ENCODE measurements around the gene GAPDH.

The GAPDH gene

DNA sequence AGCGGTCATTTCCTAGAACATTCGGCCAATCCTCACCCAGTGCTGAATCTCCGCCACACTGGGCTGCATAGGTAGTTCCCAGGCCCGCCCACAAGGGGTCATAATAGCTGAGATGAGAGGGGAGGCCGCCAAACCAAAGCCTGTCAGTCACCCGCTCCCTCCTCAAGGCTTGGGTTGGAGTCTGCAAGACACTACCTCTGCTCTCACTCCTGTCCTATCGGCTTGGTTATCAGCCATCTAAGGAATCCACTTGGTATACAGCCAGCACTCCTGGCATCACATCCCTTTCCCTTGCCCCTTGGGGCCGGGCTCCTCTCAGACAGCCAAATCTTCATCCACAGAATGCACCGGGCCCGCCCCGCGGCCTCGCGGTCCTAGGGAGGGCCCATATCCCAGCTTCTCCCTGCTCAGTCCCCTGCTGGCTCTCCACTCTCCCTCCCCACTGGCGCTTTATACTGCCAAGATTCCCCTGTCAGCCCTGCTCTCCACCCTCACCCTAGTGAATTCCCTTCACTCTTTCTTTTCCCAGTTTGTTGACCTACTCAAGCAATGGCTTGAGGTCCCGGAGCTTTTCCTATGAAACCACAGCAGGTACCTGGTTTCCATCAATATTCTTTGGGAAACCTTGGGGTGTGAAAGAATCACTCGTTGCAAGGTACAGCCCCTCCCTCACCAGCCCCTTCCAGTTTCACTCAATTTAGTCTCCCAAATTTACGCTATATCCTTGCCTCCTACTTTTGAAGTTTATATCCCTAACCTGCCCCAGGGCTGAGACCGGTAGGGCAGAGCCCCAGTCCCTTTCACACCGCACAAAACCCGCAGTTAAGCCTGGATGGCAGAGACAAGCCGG, 20.1 kb downstream of the GAPDH start (continued):
- TF ChIP-seq, protein P1, sequence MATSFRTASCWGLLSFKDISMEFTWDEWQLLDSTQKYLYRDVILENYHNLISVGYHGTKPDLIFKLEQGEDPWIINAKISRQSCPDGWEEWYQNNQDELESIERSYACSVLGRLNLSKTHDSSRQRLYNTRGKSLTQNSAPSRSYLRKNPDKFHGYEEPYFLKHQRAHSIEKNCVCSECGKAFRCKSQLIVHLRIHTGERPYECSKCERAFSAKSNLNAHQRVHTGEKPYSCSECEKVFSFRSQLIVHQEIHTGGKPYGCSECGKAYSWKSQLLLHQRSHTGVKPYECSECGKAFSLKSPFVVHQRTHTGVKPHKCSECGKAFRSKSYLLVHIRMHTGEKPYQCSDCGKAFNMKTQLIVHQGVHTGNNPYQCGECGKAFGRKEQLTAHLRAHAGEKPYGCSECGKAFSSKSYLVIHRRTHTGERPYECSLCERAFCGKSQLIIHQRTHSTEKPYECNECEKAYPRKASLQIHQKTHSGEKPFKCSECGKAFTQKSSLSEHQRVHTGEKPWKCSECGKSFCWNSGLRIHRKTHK (tag by site-specific recombination; IDR thresholded peaks at IDR 0.05) = no peak
- TF ChIP-seq ZNF426 (tag by site-specific recombination; IDR thresholded peaks at IDR 0.05) (no peak), ZNF211 (tag by site-specific recombination; IDR thresholded peaks at IDR 0.05; ENCODE audit: low read depth) (no peak), ZNF354C (tag by site-specific recombination; IDR thresholded peaks at IDR 0.05; ENCODE audit: borderline replicate concordance, low read depth) (no peak), ZNF423 (tag by site-specific recombination; IDR thresholded peaks at IDR 0.05) (no peak), ZNF23 (tag by site-specific recombination; IDR thresholded peaks at IDR 0.05; ENCODE audit: borderline replicate concordance) (no peak), RBAK (tag by site-specific recombination; IDR thresholded peaks at IDR 0.05) (no peak), TCF7L2 (IDR thresholded peaks at IDR 0.05; ENCODE audit: borderline replicate concordance, low read depth, low read length) (peak; percentile 95), SCRT2 (tag by site-specific recombination; IDR thresholded peaks at IDR 0.05) (no peak), SP2 (tag by site-specific recombination; IDR thresholded peaks at IDR 0.05) (peak; percentile 91), ZNF24 (tag by site-specific recombination; IDR thresholded peaks at IDR 0.05) (peak; percentile 78), IKZF3 (tag by site-specific recombination; IDR thresholded peaks at IDR 0.05) (peak; percentile 82; the same call in 1 of the 2 replicates), ZNF146 (tag by site-specific recombination; IDR thresholded peaks at IDR 0.05) (no peak), HOXD13 (CRISPR knock-in tag; IDR thresholded peaks at IDR 0.05; ENCODE audit: borderline replicate concordance) (no peak), ZNF132 (tag by site-specific recombination; IDR thresholded peaks at IDR 0.05; ENCODE audit: borderline replicate concordance) (no peak), ZSCAN30 (tag by site-specific recombination; IDR thresholded peaks at IDR 0.05) (no peak), ZNF658 (tag by site-specific recombination; IDR thresholded peaks at IDR 0.05) (no peak), KLF16 (tag by site-specific recombination; IDR thresholded peaks at IDR 0.05) (no peak), ZNF19 (tag by site-specific recombination; IDR thresholded peaks at IDR 0.05; ENCODE audit: low read depth) (no peak), EGR2 (tag by site-specific recombination; IDR thresholded peaks at IDR 0.05; ENCODE audit: low read depth) (no peak), ZNF558 (tag by site-specific recombination; IDR thresholded peaks at IDR 0.05) (no peak), ZNF830 (tag by site-specific recombination; IDR thresholded peaks at IDR 0.05; ENCODE audit: low read depth) (no peak), ZBTB20 (tag by site-specific recombination; IDR thresholded peaks at IDR 0.05) (peak; percentile 81), ZSCAN16 (tag by site-specific recombination; IDR thresholded peaks at IDR 0.05) (no peak), ZNF677 (tag by site-specific recombination; IDR thresholded peaks at IDR 0.05) (no peak)
- TF ChIP-seq, protein P2, sequence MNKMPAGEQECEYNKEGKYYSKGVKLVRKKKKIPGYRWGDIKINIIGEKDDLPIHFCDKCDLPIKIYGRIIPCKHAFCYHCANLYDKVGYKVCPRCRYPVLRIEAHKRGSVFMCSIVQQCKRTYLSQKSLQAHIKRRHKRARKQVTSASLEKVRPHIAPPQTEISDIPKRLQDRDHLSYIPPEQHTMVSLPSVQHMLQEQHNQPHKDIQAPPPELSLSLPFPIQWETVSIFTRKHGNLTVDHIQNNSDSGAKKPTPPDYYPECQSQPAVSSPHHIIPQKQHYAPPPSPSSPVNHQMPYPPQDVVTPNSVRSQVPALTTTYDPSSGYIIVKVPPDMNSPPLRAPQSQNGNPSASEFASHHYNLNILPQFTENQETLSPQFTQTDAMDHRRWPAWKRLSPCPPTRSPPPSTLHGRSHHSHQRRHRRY (tag by site-specific recombination; IDR thresholded peaks at IDR 0.05) = no peak
- TF ChIP-seq, protein P3, sequence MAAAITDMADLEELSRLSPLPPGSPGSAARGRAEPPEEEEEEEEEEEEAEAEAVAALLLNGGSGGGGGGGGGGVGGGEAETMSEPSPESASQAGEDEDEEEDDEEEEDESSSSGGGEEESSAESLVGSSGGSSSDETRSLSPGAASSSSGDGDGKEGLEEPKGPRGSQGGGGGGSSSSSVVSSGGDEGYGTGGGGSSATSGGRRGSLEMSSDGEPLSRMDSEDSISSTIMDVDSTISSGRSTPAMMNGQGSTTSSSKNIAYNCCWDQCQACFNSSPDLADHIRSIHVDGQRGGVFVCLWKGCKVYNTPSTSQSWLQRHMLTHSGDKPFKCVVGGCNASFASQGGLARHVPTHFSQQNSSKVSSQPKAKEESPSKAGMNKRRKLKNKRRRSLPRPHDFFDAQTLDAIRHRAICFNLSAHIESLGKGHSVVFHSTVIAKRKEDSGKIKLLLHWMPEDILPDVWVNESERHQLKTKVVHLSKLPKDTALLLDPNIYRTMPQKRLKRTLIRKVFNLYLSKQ (tag by site-specific recombination; IDR thresholded peaks at IDR 0.05; ENCODE audit: borderline replicate concordance) = no peak
- TF ChIP-seq, protein P4, sequence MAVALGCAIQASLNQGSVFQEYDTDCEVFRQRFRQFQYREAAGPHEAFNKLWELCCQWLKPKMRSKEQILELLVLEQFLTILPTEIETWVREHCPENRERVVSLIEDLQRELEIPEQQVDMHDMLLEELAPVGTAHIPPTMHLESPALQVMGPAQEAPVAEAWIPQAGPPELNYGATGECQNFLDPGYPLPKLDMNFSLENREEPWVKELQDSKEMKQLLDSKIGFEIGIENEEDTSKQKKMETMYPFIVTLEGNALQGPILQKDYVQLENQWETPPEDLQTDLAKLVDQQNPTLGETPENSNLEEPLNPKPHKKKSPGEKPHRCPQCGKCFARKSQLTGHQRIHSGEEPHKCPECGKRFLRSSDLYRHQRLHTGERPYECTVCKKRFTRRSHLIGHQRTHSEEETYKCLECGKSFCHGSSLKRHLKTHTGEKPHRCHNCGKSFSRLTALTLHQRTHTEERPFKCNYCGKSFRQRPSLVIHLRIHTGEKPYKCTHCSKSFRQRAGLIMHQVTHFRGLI (tag by site-specific recombination; IDR thresholded peaks at IDR 0.05) = no peak
- TF ChIP-seq, protein P5, sequence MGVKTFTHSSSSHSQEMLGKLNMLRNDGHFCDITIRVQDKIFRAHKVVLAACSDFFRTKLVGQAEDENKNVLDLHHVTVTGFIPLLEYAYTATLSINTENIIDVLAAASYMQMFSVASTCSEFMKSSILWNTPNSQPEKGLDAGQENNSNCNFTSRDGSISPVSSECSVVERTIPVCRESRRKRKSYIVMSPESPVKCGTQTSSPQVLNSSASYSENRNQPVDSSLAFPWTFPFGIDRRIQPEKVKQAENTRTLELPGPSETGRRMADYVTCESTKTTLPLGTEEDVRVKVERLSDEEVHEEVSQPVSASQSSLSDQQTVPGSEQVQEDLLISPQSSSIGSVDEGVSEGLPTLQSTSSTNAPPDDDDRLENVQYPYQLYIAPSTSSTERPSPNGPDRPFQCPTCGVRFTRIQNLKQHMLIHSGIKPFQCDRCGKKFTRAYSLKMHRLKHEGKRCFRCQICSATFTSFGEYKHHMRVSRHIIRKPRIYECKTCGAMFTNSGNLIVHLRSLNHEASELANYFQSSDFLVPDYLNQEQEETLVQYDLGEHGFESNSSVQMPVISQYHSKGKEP (tag by site-specific recombination; IDR thresholded peaks at IDR 0.05) = no peak
- TF ChIP-seq, protein P6, sequence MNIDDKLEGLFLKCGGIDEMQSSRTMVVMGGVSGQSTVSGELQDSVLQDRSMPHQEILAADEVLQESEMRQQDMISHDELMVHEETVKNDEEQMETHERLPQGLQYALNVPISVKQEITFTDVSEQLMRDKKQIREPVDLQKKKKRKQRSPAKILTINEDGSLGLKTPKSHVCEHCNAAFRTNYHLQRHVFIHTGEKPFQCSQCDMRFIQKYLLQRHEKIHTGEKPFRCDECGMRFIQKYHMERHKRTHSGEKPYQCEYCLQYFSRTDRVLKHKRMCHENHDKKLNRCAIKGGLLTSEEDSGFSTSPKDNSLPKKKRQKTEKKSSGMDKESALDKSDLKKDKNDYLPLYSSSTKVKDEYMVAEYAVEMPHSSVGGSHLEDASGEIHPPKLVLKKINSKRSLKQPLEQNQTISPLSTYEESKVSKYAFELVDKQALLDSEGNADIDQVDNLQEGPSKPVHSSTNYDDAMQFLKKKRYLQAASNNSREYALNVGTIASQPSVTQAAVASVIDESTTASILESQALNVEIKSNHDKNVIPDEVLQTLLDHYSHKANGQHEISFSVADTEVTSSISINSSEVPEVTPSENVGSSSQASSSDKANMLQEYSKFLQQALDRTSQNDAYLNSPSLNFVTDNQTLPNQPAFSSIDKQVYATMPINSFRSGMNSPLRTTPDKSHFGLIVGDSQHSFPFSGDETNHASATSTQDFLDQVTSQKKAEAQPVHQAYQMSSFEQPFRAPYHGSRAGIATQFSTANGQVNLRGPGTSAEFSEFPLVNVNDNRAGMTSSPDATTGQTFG (tag by site-specific recombination; IDR thresholded peaks at IDR 0.05; ENCODE audit: borderline replicate concordance) = no peak
